HG03565 (cell line): Measurements from ENCODE around the gene FCER2.
"Not testable (repeated sequence)": the region's sequence is repeated elsewhere in the genome, so short reads cannot be mapped to it uniquely, and the experiment has no call there.

Experiments used
- ATAC-seq: cut with Tn5 transposase; IDR thresholded peaks from one replicate; pipeline ENCODE4 v1.9.1; 2021; ENCODE audit warnings: mild to moderate bottlenecking, moderate library complexity; ENCODE audit not compliant: unreplicated experiment

Gene FCER2

DNA sequence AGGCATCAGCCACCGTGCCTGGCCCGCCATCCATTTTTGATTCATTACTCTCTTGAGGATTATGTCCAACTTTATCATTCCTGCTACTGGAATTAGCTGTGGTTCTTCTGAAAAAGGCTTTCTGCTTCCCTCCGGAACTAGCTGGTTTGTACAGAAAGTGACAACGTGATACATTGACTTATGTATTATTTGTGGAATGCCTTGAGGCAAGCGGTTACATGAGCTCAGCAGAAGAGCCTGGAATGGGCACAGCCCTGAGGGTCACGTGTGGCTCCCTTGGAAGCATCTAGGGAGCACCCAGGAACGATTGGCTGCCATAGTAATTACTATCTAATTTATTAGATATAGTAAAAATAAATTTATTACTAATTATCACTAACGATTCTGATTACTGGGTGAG lies 47.5 kb downstream of the FCER2 start:
- no peak for ATAC-seq

DNA sequence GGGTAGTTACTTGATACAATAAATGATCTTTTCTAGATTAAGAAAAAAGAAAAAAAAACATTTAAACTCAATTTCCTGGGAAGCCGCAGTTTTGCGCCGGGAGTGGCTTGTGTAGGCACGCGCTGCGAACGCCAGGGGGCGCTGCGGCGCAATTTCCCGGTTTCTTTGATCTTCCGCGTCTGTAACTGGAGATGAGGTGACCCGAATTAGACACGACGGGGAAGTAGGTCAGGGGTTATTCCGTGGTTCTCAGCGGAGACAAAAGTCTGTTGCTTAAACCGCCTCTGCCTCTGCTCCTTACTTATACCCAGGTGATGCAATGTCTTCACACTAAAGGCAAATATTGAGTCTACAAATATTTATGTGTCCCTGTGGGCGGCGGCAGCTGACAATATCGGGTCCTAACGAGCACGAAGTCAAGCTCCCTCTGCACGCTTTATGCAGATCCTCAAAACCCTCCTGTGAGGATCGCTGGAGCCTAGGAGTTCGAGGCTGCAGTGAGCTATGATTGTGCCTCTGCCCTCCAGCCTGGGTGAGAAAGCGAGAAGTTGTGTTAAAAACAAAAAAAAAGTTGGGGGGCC lies 49.8 kb downstream of the FCER2 start:
- no peak for ATAC-seq

DNA sequence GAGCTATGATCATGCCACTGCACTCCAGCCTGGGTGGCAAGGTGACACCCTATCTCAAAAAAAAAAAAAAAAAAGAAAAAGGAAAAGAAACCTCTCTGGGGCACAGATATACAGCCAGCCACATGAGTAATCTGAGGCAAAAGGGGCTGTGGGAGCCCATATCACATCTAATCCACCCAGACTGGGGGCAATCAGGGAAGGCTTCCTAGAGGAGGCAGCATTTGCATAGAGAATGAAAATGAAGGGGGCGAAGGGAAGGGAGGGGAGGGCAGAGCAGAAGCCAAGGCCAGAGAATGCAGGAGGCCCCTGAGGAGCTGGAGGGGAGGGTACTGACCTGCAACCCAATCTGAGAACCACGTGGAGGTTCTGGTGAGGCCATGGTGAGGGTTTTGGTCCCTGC lies 51.8 kb downstream of the FCER2 start:
- no peak for ATAC-seq

DNA sequence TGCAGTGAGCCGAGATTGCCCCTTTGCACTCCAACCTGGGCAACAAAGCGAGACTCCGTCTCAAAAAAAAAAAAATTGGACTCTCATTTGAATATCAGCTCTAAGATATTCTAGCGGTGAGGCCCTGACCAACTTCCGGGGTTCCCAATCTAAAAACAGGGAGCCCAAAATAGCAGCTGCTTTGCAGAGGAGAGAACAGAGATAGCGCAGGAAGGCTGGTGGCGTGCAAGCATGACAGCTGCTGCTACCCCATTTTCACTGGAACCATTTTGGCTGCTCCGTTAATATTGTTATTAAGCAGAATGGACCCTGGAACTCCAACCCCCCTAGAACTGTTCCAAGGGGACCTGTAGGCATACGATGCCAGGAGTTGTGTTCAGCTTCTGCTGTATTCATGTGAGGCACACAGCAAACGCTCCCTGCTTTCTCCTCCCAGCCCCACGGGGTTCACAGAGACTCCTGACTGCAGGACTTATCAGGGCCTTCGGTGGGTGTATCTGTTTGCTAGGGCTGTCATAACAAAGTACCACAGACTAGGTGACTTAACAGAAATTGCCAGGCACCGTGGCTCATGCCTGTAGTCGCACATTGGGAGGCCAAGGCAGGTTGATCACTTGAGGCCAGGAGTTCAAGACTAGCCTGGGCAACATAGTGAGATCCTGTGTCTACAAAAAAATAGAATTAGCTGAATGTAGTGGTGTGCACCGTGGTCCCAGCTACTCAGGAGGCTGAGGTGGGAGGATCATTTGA lies 53.5 kb downstream of the FCER2 start:
- no peak for ATAC-seq

DNA sequence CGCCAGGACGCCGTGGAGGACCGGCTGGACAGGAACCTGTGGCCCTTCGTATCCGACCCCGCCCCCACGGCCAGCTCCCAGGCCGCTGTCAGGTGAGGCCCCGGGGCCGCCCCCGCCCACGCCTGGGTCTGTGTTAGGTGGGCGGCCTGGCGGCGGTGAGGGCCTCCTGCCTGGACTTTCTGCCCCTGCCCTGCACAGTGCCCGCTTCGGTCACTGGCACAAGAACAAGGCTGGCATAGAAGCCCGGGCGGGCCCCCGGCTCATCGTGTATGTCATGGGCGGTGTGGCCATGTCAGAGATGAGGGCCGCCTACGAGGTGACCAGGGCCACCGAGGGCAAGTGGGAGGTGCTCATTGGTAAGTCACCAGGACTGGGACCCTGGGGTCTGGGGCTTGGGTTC lies 54.8 kb downstream of the FCER2 start:
- no peak for ATAC-seq

DNA sequence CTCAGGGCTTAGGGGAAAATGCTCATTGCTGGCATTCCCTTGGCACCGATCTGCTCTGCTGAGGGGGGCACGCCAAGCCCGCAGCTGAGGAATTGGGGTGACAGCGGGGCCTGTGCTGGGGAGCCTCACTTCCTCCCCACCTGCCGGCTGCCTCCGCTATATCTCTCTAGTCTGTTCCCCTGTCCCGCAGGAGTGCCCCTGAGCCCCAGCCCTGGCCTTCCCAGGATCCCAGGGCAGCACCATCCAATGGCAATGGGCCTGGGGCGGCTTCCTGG lies 55.6 kb downstream of the FCER2 start:
- no peak for ATAC-seq

DNA sequence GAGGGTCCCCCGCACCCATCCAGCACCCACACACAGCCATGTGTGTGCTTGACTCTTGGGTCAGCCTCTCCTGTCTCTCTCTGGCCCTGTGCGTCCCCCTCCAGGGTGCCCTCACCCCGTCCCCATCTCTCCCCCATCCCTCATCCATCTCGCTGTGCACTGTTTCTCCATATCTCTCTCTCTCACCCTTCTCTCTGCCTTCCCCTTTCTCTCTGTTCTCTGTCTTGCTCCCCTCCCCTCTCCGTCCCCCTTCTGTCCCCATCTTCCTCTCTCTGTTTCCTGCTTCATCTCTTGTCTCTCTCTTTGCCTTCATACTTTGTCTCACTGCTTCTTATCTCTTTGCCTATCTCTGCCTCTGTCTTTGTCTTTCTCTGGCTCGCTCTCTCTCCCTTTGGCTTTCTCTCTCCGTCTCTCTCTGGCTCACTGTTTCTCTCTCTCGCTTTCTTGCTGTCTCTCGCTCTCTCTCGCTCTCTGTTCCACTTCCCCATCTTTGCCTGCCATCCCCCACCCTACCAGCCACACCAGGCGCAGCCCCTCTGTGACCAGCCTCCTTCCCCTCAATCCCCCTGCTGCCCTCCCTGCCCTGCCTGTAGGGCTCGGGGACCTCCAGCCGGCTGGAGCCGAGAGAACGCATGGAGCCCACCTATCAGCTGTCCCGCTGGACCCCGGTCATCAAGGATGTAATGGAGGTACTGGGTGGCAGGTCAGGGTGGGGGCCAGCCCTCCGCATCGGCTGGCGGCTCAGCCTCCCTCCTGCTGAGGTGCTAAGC lies 56.1 kb downstream of the FCER2 start:
- ATAC-seq: no peak

DNA sequence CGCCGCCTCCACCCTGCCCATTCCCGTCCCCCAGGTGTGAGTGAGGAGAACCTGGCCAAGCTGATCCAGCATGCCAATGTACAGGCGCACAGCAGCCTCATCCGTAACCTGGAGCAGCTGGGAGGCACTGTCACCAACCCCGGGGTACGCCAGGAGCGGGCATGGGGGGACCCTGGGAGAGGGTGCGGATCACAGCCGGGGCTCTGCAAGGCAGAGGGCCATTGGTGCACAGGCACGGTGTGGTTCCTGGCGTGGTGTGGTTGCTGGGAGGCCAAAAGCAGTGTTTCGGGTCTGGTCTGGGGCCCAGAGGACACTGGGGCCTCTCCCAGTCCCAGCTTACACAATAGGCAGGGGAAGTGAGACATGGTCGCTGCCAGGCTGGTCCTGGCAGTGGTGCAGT lies 56.8 kb downstream of the FCER2 start:
- no peak for ATAC-seq

DNA sequence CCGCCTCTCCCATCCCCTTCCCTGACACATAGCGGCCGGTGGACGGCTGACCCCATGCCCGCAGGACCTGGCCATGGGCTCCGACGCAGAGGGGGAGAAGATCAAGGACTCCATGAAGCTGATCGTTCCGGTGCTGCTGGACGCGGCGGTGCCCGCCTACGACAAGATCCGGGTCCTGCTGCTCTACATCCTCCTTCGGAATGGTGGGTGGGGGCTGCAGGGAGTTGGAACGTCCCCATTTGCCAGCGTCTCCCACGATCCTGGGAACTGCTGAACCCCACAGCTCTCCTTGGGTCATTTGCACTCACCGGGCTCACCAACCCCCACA lies 57.4 kb downstream of the FCER2 start:
- ATAC-seq: no peak

DNA sequence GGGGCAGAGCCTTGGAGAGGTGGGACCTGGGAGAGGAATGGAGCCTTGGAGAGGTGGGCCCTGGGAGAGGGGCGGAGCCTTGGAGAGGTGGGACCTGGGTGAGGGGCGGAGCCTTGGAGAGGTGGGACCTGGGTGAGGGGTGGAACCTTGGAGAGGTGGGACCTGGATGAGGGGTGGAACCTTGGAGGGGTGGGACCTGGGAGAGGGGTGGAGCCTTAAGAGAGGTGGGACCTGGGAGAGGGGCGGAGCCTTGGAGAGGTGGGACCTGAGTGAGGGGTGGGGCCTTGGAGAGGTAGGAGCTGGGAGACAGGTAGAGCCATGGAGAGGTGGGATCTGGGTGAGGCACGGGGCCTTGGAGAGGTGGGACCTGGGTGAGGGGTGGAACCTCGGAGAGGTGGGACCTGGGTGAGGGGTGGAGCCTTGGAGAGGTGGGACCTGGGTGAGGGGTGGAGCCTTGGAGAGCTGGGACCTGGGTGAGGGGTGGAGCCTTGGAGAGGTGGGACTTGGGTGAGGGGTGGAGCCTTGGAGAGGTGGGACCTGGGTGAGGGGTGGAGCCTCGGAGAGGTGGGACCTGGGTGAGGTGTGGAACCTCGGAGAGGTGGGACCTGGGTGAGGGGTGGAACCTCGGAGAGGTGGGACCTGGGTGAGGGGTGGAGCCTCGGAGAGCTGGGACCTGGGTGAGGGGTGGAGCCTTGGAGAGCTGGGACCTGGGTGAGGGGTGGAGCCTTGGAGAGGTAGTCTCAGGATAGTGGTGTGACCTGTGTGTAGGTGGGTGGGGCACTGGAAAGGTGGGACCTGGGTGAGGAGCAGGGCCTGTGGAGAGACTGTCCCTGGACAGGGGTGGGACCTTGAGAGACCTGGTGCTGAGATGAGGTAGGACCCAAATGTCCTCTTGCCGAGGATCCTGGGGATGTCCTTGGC lies 58.0 kb downstream of the FCER2 start:
- not testable (repeated sequence) for ATAC-seq

DNA sequence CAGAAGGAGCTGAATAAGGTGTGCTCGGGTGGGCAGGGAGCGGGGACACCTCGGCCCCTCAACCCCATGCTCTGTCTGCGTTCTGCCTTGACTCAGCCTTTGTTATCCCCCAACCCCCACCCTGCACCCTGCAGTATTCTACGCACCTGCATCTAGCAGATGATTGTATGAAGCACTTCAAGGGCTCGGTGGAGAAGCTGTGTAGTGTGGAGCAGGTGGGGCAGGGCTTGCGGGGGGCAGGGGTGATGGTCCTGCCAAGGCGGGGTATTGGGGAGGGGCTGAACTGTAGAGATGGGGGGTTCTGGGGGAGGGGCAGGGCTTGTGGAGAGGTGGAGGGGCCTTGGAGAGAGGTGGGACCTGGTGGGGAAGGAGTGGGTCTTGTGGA lies 58.9 kb downstream of the FCER2 start:
- no peak for ATAC-seq

DNA sequence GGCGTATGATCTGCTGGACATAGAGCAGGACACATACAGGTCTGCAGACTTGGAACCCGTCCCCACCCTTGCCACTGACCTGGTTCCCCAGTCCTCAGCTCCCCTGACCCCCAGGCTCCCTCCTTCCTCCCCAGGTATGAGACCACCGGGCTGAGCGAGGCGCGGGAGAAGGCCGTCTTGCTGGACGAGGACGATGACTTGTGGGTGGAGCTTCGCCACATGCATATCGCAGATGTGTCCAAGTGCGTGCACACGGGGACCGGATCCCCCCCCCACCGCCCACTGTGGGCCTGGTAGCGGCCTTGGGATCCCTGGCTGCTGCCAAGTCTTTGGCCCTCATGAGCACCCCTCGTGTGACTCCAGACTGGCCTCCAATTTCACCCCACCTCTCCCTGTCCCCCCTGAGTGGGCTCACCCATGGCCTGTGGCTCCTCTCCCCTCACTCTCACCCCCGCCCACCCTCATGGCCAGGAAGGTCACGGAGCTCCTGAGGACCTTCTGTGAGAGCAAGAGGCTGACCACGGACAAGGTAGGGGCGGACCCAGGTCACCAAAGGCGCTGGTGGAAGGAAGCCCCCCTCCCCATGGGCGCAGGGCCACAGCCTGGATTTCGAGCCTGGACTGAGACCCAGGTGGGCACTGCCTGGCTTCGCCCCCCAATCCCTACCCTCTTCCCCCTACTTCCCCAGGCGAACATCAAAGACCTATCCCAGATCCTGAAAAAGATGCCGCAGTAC lies 59.5 kb downstream of the FCER2 start:
- ATAC-seq: no peak

DNA sequence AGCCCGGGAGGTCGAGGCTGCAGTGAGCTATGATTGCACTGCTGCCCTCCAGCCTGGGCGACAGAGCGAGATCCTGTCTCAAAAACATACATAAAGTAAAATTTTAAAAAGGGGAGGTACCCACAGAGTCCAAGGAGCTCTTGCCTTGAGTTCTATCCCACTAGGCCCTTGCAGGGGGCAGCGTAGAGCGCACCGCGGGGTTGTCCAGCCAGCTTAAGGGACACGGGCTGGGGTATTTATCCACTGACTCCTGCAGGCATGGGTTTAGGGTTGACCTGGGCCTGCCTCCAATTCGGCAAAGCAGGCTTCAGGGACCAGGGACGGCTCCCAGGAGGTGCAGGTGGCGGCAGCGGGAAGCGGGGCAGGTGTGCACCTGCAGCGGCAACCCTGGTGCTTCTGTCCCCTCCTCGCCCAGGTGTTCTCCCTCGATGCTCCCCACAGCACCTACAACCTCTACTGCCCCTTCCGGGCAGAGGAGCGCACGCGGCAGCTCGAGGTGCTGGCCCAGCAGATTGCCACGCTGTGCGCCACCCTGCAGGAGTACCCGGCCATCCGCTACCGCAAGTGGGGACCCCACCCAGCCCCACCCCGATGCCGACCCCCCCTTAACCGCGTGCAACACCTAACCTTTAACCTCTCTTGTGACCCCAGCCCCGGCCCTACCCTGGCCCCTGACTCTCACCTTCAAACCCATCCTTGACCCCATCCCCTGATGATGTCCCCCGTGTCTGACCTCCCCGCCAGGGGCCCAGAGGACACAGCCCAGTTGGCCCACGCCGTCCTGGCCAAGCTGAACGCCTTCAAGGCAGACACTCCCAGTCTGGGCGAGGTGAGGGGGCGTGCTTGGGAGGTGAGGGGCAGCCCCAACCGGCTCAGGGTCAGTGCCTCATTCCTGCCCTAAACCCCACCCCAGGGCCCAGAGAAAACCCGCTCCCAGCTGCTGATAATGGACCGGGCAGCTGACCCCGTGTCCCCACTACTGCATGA lies 60.3 kb downstream of the FCER2 start:
- no peak for ATAC-seq

DNA sequence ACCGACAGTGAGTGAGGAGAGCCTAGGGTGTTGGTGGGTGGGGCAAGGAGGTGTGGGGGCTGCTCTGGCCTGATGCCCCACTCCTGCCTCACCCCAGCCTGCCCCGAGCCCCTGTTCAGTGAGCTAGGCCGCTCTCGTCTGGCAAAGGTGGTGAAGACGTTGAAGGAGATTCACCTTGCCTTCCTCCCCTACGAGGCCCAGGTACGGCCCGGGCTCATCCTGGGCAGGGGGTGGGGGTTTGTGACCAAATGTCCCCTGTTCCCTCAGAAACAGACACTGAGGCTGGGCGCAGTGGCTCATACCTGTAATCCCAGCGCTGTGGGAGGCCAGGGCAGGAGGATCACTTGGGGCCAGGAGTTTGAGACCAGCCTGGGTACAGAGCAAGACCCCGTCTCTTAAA lies 61.1 kb downstream of the FCER2 start:
- no peak for ATAC-seq

DNA sequence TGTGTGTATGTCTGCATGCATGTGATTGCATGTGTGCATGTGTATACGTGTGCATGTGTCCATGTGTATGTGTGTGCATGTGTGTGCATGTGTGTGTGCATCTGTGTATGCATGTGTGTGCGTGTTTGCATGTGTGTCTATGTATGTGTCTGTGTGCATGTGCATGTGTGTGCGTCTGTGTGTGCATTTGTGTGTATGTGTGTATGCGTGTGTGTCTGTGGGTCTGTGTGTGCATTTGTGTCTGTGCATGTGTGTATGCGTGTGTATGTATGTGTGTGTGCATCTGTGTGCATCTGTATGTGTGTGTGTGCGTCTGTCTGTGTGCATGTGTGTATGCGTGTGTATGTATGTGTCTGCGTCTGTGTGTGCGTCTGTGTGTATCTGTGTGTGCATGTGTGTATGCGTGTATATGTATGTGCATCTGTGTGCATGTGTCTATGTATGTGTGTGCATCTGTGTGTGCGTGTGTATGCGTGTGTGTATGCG lies 62.0 kb downstream of the FCER2 start:
- no peak for ATAC-seq

DNA sequence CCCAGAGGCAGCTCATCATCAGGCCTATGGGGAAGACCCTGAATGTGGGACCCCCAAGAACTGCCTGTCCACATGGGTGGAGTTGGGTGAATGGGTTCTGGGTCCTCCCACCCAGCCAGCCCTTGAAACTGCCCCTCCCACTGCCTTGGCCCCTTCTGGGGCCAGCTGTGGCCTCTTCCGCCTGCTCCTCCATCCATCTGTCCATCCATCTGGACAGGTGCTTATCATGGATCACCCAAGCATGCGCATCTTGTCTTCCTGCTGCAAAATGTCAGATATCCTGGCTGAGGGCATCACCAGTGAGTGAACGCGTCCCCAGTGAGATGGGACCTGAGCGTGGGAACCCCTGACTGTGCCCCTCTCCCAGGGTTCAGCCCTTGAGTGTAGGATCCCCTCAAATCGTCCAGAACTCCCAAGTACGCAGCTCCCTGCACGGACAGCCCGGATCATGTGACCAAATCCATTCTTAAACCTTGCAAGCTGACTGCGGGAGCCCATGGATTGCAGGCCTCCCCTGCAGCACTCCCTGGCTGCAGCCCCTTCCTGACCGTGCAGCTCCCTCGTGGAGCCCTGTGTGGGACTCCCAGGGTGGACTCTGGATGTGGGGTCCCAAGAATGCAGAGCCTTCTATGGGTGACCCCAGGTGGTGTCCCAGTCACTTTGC lies 63.0 kb downstream of the FCER2 start:
- no peak for ATAC-seq
